ENCODE measurements around the gene DDX27. TPM values are rescaled to one million over a fixed set of nuclear protein-coding genes. Genes with fewer than 3 reads are reported as not detected.
A peak's percentile ranks its signal among the peaks of the same experiment; 100 is the strongest.

Gene DDX27
- total and polyA plus RNA-seq, 2 of the 8 experiments (the other 6 are each of a cell fraction or from before 2014, with no cell fraction given), result 42.7 to 51.0 TPM

DNA sequence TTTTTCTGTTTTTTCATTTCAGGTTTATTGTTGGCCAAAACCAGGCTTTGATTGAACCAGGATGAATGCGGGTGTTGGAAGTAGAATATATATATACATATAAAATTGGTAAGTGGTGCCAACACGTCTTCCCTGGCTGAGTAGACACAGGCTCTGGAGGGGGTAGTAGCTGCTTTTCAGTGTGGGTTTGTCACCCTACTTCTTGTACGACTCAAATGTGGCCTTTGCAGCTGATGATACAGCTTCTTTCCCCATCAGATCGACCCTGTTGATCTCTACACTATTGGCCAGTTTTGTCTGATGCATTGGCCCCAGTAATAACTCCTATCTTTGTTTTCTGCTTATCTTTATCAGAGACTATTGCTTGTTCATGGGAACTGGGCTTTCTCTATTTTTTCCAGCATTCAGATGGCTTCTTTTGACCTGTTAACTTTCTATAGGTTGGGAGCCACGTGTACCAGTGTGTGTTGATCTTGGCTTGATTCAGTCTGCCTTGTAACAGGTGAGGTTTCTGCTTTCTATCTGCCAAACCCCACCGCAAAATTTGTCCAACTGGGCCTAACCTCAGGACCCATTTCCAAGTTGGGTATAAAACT is 61.3 kb downstream of the DDX27 start:
- WGBS, 2 experiments (ENCODE audit: extremely low coverage in 1 of 2, insufficient coverage in 1 of 2, insufficient read length in 1 of 2, insufficient replicate concordance in 2 of 2, low coverage in 1 of 2, low lambda C conversion rate in 2 of 2, missing lambda C conversion rate in 1 of 2), result 4% methylated on average over 6 of the region's 6 CpGs; no CpG with 5 or more reads in 1 of the 2 experiments
- H4K20me1 ChIP-seq (replicated peaks in 1 of 2; ENCODE audit: control insufficient read depth in 1 of 2, insufficient read depth in 2 of 2, low read length in 2 of 2), result peaks cover 44 to 51% of the 10 kb centered on the region in 2 experiments
- TF ChIP-seq BACH1 (IDR thresholded peaks at IDR 0.05; ENCODE audit: low read length) (no peak), RNF2 (IDR thresholded peaks at IDR 0.05; ENCODE audit: borderline replicate concordance, low read depth, low read length, missing control alignments, poor library complexity, severe bottlenecking) (no peak), TEAD4 (IDR thresholded peaks at IDR 0.05; ENCODE audit: low read depth, low read length) (no peak), CHD2 (IDR thresholded peaks at IDR 0.05; ENCODE audit: low read length) (no peak), TAF7 (optimal IDR thresholded peaks at IDR 0.05; ENCODE audit: borderline replicate concordance, low read depth, low read length) (peak; percentile 60), SIRT6 (IDR thresholded peaks at IDR 0.05; ENCODE audit: low read length) (no peak), USF2 (IDR thresholded peaks at IDR 0.05; ENCODE audit: low read length) (no peak), E2F6 (IDR thresholded peaks at IDR 0.05) (no peak), JUN (IDR thresholded peaks at IDR 0.05; ENCODE audit: low read depth, low read length) (no peak), SIN3A (conservative IDR thresholded peaks at IDR 0.05 in 1 of 2, IDR thresholded peaks at IDR 0.05 in 1 of 2; ENCODE audit: low read depth in 1 of 2, low read length in 2 of 2) (no peak)

More for the DNA sequence above, 61.3 kb downstream of the DDX27 start:
- H3K79me2 ChIP-seq (ENCODE audit: control insufficient read depth in 1 of 2, insufficient read depth in 2 of 2, low read length in 2 of 2), result peaks cover 51 to 92% of the 10 kb centered on the region in 2 experiments
- no peak overlapping the region for H2BK120ac ChIP-seq (replicated peaks; ENCODE audit: low read depth, low read length)
- peaks cover 0 to 1% (median 0%) of the 10 kb centered on the region in 4 experiments; a peak in 1 of 7 replicates for H3K27me3 ChIP-seq (replicated peaks in 1 of 4; ENCODE audit: control insufficient read depth in 3 of 4, extremely low read depth in 1 of 4, insufficient read depth in 3 of 4, low read length in 3 of 4)
- peak overlapping the region; percentile 39 for H3K27ac ChIP-seq (ENCODE audit: low read depth, low read length)
- H3K18ac ChIP-seq (ENCODE audit: extremely low read depth, low read length), result peak overlapping the region; percentile 53; the same call in 1 of the 2 replicates
- no peak overlapping the region for H4K91ac ChIP-seq (replicated peaks; ENCODE audit: insufficient read length, low read length)
- H3K4me1 ChIP-seq (replicated peaks in 1 of 4; ENCODE audit: control insufficient read depth in 3 of 4, insufficient read depth in 4 of 4, low read length in 3 of 4), result peaks cover under 1 to 10% (median 5%) of the 10 kb centered on the region in 4 experiments; a peak in 4 of 7 replicates
- POLR2A ChIA-PET (ENCODE audit: partially characterized antibody), result interaction anchor here (0.6 to 18.5 kb wide), 29 partner anchors 9 to 381 kb away, joined by 3 to 1132 read pairs (median 4); partner anchors contain the start of genes KCNB1 and STAU1
- no peak overlapping the region for H4K8ac ChIP-seq (ENCODE audit: extremely low read depth, insufficient read depth, low read length)
- H3K56ac ChIP-seq (replicated peaks; ENCODE audit: insufficient read length, low read depth, low read length), result no peak overlapping the region
- FAIRE-seq, result no peak
- H3K9ac ChIP-seq (replicated peaks in 1 of 4; ENCODE audit: extremely low read depth in 1 of 4, low read depth in 3 of 4, low read length in 3 of 4), result peak overlapping the region; percentile 89 to 98 (median 96)
- CTCF ChIA-PET (ENCODE audit: partially characterized antibody), result interaction anchor here (3.0 to 4.7 kb wide), 2 partner anchors 11 to 39 kb away, joined by 9 to 53 read pairs; no protein-coding TSS in a partner anchor
- H3K23ac ChIP-seq (ENCODE audit: insufficient read length), result no peak overlapping the region
- H3K4ac ChIP-seq (replicated peaks; ENCODE audit: insufficient read length, low read depth, low read length), result no peak overlapping the region
- no peaks in the 10 kb centered on the region for H3K9me3 ChIP-seq (ENCODE audit: insufficient read depth in 2 of 2, low read depth in 1 of 2, low read length in 1 of 2)
- H2AFZ ChIP-seq (ENCODE audit: low read length), result no peak overlapping the region
- peaks cover 39% of the 10 kb centered on the region for H3K23me2 ChIP-seq (ENCODE audit: low read depth, low read length)
- no peak for DNase-seq (ENCODE audit: low read depth in 1 of 2, low spot score in 2 of 2)
- peak overlapping the region; percentile 97 for H3K4me2 ChIP-seq (ENCODE audit: insufficient read depth in 1 of 2, low read depth in 2 of 2, low read length in 2 of 2)
- no peak overlapping the region for H2AK5ac ChIP-seq (ENCODE audit: low read depth, low read length)
- H2BK12ac ChIP-seq (ENCODE audit: low read depth, low read length), result no peak overlapping the region
- peak overlapping the region; percentile 73 to 97 (median 92) for H3K4me3 ChIP-seq (ENCODE audit: extremely low read depth in 1 of 4, insufficient read depth in 2 of 4, low read depth in 3 of 4, low read length in 4 of 4)
- peaks cover 58 to 69% (median 66%) of the 10 kb centered on the region in 4 experiments for H3K36me3 ChIP-seq (ENCODE audit: control insufficient read depth in 2 of 4, insufficient read depth in 4 of 4, low read length in 3 of 4)
- no peak overlapping the region for H2BK15ac ChIP-seq (ENCODE audit: low read length)
- no peak overlapping the region for H3K14ac ChIP-seq (ENCODE audit: insufficient read length)
- peaks cover 3% of the 10 kb centered on the region for H3K79me1 ChIP-seq (ENCODE audit: low read depth, low read length)
- no peak overlapping the region for H4K5ac ChIP-seq (ENCODE audit: insufficient read length, low read depth, low read length)
- no peak overlapping the region for H2BK20ac ChIP-seq (ENCODE audit: low read length)
- H2BK5ac ChIP-seq (ENCODE audit: low read depth, low read length), result 0 out of 2 replicates have a peak overlapping the region, but pooled peaks have one; percentile 1

Measured in H1 (cell line).